ENCODE data around the gene ARHGEF4.
A peak's percentile ranks its signal among the peaks of the same experiment; 100 is the strongest.

The ARHGEF4 gene

GRCh38 chr2:131041402-131042147 is 204.9 kb downstream of the ARHGEF4 start:
- intact Hi-C loops (cut with DNase I): no loop called here
- peak in 1 of 10 donors; percentile 72 for DNase-seq

- intact Hi-C loops (cut with DNase I): no loop called here
- DNase-seq: no peak
Measured at GRCh38 chr2:131042148-131042775, 205.5 kb downstream of the ARHGEF4 start.

DNA sequence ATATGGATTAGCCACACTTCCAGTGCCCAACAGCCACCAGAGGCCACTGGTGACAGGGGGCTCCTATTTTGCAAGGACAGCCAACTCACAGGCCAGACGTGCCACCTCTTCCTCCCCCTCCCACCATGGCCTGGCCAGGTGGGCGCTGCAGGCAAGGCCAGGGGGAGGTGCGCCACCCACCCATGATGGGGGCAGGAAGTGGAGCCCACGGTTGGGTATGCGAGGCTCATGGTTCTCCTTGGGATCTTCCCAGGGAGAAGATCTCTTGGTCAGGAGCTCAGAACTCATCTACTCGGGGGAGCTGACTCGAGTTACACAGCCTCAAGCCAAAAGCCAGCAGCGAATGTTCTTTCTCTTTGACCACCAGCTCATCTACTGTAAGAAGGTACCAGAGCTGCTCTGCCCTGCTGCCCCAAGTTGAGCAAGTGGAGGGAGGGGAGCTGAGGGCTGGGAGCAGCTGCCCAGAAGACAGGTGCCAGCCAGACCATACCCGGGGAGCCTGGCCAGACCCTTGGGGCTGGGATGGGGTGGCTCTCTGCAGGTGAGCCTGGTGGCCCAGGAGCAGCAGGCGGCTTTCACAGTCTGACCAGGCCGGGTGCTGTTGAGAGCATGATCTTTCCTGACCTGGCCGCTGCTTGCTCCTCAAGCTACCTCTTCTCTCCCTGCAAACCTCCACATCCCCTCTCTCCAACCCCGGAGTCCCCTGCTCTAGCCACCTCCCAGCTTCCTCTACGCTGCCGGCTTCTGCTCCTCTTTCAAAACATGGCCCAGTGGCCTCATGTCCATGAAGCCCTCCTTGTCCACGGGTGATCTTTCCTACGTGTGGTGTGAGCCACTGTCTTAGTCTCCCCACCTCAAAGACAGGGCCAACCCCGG is 206.7 kb downstream of the ARHGEF4 start:
- intact Hi-C loops (cut with DNase I): no loop called here
- DNase-seq: no peak

GRCh38 chr2:131044075-131044756 is 207.5 kb downstream of the ARHGEF4 start:
- intact Hi-C loops (cut with DNase I): no loop called here
- DNase-seq: no peak

DNA sequence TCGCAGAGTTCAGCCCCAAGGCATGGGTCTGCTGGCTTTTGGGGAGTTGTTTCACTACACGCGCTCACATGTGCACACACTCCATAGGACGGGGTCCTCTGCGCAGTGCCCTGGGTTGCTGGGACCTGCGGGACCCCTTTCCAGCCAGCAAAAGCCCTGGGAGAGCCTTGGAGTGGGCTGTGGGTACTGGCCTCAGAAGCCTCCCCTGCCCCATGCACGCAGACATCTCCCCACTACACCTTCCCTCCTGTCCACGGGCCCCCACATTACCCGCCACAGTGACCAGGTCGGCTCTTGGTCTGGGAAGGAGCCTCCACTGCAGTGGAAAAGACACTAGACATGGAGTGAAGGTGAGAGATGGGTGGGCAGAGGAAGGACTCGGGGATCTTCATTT is 208.0 kb downstream of the ARHGEF4 start:
- intact Hi-C loops (cut with DNase I): no loop called here
- DNase-seq: no peak

GRCh38 chr2:131045286-131046027 is 208.7 kb downstream of the ARHGEF4 start:
- no peak for DNase-seq
- intact Hi-C loops (cut with DNase I): no loop called here

- intact Hi-C loops (cut with DNase I): no loop called here
- DNase-seq: no peak
Measured at GRCh38 chr2:131046028-131046917, 209.6 kb downstream of the ARHGEF4 start.

DNA sequence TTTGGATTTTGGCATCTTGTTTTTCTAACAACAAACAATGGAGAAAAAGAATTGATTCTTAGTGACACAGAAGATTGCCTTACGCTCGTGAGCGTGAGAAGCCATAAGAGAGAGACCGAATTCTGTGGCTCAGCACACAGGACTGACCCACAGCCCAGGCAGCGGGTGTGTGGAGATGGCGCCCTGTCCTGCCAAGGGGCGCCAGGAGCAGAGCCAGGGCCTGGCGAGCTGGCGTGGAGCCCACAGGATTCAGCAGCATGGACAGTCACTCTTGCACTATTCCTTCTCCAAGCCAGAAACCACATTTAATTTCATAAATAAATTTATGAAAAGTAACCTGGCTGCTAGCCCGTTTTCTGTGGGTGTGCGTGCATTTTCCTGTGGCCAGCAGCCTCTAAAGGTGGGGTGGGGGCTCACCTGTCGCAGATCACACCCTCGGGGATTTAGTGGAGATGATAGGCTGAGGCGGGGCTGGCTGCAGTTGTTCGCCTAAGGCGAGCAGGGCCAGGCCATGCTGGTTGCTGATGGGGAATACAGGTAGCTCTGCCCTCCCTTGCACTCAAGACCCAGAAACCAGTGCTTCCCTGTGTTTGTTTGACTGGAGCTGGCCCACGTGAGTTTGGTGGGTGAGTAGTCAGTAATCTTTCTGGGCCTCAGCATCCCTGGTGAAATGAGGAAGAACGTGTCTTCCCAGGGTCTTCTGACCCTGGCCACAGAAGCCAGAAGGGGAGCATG is 210.4 kb downstream of the ARHGEF4 start:
- intact Hi-C loops (cut with DNase I): no loop called here
- no peak for DNase-seq

DNA sequence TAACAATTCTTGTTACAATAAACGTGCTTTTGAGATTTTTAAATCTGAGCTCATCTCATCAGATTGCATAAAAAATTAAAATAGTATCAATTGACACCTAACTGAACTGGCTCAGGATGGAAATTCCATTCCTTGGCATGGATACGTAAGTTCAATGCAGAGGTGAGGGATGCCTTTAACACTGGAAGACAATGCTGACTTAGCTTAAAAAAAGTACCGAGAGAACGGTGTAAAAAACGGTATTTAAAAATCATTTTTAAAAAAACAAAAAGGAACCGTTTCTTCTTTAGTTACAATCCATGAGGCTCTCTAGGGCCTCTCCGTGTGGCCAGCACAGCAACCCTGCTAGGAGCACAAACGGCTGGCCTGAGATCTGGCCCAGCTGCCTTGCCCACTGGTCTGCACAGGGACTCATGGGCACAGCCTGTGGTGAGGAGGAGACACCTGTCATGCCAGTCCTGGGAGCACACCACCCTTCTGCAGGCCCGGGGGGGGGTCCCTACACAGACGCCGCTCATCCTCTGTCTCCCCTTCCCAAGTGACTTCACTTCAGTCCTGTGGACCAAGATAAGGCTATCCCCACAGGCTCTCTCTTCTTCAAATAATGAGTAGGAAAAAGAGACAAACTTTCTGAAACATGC is 211.3 kb downstream of the ARHGEF4 start:
- DNase-seq: peak in 1 of 10 donors; percentile 58
- intact Hi-C loops (cut with DNase I): no loop called here

DNA sequence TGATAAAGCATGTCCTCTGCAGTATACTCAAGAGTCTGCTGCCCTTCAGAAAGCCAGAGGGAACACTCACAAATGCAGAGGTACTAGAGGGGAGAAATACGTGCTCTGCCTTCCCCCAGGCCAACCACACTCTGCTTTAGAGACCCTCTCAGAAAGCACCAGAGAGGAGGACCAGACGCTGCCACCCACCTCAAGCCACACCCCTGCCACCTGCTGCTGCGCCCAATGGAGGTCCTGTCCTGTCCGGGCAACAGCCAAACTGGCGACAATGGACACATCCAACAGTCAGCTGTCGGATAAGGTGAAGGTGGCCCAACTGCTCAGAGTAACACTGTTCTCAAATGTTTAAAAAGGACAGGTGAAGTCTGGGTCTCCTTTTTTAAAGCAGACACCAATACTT is 211.9 kb downstream of the ARHGEF4 start:
- intact Hi-C loops (cut with DNase I): no loop called here
- peak in 1 of 10 donors; percentile 72 for DNase-seq

DNA sequence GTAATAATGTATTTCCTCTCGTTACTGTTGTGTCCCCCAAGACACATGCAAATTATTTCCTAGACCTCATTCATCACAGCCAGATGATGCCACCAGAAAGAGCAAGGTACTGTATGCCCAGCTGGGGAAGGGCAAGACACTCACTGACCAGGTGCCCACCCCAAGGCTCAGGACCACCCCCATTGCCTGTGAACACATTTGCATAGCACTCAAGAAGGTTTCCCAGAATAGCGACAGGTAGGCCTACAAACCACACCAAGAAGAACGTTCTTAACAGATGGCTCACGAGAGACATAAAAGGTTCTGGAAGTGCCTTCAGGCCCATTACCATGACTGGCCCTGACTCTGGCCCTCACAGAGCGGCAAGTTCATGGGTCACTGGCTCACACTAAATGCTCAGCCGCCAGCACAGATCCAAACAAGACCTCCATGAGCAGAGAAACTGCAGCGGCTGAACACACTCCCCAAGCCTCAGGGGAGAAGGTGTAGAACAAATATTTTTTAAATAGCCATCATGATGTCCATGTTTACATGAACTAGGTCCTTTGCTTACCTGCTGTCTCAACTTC is 212.5 kb downstream of the ARHGEF4 start:
- peak in 1 of 10 donors; percentile 57 for DNase-seq
- intact Hi-C loops (cut with DNase I): no loop called here

DNA sequence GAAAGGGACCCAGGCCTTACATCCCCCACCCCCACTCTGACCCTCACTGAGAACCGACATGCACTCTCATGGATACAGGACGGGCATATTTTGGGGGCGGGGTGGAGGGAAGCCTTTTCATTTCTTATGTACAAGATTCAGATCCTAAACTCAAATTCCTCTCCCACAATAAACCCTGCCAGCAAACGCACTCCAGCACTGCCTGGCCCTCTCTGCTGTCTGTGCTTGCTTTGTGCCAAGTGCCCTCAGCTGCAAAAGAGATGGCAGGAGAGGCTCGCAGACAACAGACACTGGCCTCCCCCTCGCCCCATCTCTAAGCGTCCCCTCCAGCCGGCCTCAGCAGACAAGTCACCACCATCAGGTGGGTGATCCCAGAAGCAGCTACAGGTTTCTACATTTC is 214.2 kb downstream of the ARHGEF4 start:
- intact Hi-C loops (cut with DNase I): no loop called here
- peak in 2 of 10 donors; percentile 45 to 75 for DNase-seq

DNA sequence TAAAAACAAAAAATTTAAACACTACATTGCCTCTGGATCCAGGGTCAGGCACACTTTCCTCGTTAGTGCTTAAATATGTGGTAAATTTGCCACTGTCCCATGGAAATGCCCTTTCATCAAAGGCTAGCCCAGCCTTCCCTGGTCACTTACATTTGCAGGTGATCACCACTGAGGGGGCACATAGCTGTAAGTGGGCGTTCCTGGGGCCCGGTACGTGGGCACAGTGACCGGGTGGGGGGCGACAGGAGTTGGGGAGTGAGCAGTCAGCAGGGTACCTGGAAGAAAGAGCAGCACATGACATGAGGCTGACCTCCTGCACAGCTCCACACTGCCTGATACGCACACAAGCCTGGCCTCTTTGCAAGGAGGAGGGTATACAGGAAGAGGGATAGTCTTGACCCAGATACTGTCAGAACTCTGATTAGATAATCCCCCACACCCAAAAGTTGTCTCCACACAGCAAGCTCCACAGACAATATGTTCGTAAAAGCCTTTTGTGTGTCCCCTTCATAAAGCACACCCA is 216.1 kb downstream of the ARHGEF4 start:
- intact Hi-C loops (cut with DNase I): no loop called here
- DNase-seq: peak in 1 of 10 donors; percentile 63

DNA sequence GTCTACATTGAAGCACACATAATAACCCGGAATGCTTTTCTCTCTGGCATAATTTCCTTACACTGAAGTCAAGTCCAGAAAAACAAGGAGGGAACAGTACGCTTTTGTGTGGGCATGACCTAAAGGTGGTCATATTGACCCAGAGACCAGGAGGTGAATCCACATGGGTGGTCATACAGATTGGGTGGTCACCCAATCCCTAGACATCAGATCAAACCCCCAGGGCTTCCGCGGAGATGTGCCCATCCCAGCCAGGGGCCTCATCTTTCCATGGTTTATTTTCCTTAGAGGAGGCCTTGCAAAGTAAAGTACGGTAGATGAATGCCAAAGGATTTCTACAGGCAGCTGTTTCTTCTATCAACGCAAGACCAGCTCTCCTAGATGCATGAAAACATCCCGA is 217.8 kb downstream of the ARHGEF4 start:
- intact Hi-C loops (cut with DNase I): no loop called here
- no peak for DNase-seq

GRCh38 chr2:131055169-131056065 is 218.7 kb downstream of the ARHGEF4 start:
- peak in 4 of 10 donors; percentile 68 to 93 (median 89) for DNase-seq
- intact Hi-C loops (cut with DNase I): loop anchor here (5.0 kb wide), 1 partner anchor 37 kb away; the partner anchor contains the start of gene FAM168B

Measured in posterior cingulate gyrus (tissue), 11 donors.